ENCODE data around the gene SLC37A1.

SLC37A1 gene

GRCh38 chr21:42580076-42580792 lies 66.6 kb downstream of the SLC37A1 start:
- no peak for DNase-seq

- DNase-seq, result no peak
Measured at GRCh38 chr21:42580793-42581321, 67.2 kb downstream of the SLC37A1 start.

DNA sequence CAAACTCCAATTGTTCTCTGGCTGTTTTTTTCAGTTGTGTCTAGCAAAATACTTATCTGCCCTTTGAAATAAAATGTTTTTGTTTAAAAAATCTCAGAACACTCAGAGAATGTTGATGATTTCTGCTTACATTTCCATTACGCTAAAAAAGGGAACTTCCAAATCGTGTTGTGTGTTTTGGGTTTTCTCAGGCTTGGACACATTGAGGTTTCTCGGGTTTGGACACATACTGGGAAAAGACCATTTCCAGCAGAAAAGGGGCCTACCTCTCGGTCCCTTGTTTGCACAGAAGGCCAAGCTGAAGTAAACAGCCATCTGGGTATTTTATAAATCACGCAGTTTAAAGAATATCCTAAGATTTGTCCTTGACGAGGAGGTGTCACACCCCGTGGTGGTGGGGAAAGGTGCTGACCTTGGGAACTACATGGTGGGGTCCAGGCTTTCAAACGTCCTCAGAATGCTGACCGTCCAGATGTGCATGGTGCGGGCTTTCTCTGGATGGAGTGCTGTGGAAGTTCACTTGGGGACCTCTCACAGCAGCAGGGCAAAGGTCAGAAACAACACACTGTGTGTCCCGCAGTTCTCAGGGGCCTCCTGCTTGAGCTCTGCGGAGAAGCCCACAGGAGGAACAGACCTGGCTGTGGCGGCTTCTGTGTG lies 67.8 kb downstream of the SLC37A1 start:
- DNase-seq, result no peak

DNA sequence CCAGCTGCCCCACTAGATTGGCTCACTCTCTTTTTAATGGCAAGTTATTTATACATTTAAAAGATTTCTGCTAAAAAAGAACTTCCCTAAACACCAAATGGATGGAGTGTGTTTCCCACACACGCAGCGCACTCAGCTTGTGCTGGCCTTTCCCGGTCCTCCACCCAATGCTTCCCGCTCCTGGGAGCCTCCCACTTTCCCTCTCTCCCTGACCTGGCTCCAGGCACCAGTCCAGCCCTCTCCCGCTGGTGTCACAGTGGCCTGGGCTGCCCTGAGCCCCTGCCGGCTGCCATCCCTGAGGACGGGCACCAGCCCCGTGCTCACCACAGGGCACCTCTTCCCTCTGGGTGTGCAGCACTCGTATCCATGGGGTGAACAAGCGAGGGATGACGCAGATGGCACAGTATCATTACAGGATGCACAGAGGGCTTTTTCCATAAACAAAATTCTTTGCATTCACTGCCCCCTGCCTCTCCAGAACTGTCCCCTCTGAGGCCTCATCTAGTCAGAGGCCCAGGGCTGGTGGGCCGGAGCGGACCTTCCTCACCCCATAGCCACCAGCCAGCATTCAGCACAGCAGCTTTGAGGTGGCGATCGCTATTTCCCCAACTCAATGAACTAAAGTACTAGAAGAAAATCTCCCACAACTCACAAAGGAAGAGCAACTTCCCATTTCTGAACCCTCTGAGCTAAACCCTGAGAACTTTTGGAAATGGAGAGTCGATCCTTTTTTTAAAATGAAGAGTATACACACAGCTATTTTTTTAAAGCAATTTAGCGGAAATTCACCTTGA lies 68.5 kb downstream of the SLC37A1 start:
- no peak for DNase-seq

- DNase-seq, result no peak
Measured at GRCh38 chr21:42582787-42583476, 69.3 kb downstream of the SLC37A1 start.

DNA sequence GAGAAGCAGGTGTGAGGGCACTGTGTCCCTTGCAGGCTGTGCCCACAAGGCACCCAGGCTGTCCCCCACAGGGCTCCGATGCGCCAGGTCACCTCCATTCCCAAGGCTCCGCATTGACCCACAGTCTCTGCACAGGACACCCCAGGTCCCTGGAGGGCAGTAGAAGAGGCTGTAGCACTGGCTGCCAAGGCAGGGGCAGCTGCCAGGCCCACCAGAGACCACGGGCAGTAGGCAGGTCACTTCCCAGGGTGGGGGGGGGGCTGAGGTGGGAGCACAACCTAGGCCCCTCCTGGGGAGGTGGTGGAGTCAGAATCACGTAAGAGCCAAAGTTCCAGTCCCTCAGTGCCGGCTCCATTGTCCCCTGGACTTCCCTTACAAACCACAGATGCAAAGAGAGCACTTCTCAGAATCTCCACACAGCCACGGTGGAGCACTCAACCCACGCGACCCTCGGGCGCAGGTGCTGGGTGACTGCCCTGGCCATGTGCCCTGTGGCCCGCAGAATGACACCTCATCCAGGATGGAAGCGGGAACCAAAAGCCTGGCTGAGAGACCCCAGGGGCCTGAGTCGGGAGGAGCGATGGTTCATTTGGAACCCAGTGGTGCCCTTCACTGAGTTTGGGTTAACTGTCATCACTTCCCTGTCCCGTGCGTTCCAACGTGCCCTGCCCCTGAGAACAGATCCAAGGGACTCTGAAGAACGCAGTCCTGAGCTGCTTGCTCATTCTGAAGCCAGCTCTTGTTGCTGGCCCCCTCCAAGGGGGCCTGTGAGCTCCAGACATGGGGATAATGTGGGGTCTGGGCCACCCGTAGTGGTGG lies 70.0 kb downstream of the SLC37A1 start:
- no peak for DNase-seq

- no peak for DNase-seq
Measured at GRCh38 chr21:42584296-42584641, 70.6 kb downstream of the SLC37A1 start.

DNA sequence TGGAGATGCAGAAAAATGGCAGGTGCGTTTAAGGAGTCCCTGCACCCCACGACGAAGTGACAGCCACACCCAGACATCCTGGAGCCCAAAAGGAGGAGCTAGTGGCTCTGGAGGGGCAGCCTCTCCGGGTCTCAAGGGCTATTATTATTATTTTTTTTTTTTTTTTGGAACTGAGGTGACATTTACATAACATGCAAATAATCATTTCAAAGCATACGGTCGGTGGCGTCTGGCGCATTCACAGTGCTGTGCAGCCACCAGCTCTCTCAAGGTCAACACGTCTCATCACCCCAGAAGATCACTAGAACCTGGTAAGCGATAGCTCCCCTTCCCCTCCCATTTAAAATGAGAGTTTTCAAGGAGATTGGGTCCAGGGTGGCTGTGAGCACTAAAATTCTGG lies 72.2 kb downstream of the SLC37A1 start:
- no peak for DNase-seq

DNA sequence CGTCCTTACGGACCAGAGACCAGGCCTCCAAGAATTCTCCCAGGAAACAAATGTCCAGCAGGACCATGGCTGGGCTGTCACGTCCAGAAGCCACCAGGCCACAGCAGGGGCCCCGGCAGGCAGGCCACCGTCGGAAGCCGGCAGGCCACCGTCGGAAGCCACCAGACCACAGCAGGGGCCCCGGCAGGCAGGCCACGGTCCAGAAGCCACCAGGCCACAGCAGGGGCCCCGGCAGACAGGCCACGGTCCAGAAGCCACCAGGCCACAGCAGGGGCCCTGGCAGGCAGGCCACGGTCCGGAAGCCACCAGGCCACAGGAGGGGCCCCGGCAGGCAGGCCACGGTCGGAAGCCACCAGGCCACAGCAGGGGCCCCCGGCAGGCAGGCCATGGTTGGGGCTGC lies 72.8 kb downstream of the SLC37A1 start:
- DNase-seq, result no peak

DNA sequence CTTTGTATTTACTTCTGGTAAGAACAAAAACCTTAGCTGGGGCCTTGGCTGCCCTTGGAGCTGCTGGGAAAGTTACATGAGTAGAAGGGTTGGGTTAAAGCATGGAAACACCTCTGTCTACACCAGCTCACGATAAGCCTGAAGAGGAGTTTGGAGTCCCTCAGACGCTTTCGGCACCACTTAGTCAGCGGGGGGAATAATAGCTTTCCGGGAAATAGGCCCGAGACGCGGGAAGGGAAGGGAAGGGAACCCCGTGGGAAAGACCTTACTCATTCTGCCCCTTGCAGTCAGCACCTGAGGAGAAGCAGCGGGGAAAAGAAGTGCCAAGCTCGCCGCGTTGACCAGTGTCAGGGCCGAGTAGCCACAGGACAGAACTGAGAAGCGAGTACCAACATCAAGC lies 73.4 kb downstream of the SLC37A1 start:
- DNase-seq, result no peak

- DNase-seq, result no peak
Measured at GRCh38 chr21:42590431-42591131, 76.9 kb downstream of the SLC37A1 start.

DNA sequence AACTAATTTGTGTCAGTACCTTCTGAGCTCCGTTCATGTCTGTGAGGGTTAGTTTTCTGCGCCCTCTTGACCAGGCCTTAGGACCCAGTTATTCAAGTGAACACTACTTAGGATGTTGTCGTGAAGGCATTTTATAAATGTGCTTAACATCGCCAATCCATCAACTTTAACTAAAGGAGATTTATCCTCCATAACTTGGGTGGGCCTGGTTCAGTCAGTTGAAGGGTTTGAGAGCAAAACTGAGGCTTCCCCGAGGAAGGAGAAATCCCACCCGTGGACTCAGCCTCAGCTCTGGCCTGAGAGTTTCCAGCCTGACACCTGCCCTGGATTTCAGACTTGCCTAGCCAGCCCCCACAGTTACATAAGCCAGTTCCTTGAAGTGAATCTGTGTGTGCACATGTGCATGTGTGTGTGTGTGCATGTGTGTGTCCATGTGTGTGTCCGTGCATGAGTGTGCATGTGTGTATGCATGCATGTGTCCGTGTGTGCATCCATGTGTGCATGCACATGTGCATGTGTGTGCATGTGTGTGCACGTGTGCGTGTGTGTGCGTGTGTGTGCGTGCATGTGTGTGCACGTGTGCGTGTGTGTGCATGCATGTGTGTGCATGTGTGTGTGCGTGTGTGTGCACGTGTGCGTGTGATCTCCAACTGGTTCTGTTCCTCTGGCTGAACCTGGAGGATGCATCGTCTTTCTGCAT lies 77.7 kb downstream of the SLC37A1 start:
- no peak for DNase-seq

DNA sequence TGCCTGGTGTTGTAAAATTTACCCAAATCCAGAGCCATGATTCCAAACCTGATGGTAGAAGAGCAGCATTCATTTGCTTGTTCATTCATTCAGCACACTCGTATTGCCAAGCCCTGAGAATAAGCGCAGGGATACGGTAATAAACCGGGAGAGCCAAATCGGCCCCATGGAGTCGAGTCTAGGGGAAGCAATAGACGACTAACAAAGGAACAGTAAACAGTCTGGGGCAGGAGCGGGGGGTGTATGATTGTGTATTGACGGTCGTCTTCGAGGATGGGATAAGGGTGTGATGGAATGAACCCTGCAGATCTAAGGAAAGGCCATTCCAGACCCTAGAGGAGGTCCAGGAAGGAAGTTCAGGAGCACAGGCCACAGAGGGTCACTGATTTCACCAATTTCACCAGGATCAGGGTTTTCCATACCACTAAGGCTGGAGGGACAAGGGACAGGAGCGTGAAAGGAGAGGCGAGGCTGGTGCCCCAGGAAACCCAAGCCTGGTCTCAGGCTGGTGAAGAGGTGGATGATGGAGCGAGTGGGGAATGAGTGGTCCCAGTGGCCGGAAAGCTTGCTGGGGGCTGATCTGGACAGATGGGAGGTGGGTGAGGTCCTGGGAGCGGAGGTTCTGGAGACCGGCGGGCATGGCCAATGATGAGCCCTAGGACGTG lies 78.6 kb downstream of the SLC37A1 start:
- no peak for DNase-seq

DNA sequence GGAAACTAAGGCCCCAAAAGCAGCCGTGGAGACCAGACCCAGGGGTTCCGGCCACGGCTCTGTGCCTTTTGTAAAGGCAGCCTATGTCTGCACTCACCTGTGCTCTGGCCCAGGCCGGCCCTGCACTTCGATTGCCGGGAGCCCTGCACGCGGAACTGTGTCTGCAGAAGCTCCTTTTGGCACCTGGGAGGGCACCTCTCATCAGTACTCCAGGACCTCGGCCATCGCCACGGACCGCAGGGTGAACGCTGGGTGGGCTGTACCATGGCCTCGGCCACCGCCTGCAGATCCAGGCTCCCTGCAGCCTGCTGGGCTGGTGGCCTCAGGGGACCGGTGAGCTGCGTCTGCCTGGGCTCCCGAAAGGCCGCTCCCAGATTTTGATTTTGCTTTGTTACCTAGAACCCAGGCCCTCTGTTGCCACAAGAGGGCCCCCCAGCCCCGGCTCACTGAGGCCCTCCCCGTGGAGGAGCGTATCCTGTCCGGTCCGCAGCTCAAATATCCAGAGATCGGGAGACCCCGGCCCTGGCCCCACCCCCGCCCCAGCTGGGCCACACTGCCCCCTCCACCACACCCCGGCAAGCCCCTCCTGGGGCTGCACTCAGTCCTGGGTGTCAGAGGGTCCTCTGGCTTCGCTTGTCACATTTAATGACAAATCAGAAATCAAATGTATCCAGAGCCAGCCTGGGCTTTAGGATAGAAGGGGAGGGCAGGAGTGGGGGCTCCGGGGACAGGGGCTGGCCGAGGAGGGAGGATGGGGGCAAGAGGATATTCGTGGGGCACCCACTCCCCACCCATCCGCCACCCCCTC lies 79.6 kb downstream of the SLC37A1 start:
- peak; percentile 38 for DNase-seq

GRCh38 chr21:42594616-42595282 lies 81.1 kb downstream of the SLC37A1 start:
- no peak for DNase-seq

- DNase-seq, result no peak
Measured at GRCh38 chr21:42595283-42596187, 81.9 kb downstream of the SLC37A1 start.

DNA sequence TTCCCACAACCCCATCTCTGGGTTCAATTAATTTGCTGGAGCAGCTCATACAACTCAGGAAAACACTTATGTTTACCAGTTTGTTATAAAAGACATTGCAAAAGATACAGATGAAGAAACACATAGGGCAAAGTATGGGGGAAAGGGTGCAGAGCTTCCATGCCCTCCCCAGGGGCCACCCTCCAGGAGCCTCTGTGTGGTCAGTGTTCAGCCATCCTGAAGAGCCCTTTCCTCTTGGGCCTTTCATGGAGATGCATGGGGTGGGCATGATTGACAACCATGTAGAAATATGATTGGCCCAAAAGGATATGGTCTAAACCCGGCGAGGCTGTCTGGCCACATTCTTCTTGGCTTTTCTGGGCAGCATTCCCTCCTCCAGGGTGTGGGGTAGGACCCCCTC lies 83.0 kb downstream of the SLC37A1 start:
- no peak for DNase-seq

Measured in NCI-H1105 treated with DMSO at 0.1 percent for 48 hours (cell line).